NCI-H748 treated with DMSO at 0.1 percent for 48 hours (cell line): Measurements from ENCODE around the gene RTP5.

Source experiments
- DNase-seq: peaks from one replicate; lab custom pipeline; 2025; lab: John Stamatoyannopoulos, UW

Gene RTP5

GRCh38 chr2:241843321-241844065 lies 26.0 kb upstream of the RTP5 start:
- DNase-seq = no peak

DNA sequence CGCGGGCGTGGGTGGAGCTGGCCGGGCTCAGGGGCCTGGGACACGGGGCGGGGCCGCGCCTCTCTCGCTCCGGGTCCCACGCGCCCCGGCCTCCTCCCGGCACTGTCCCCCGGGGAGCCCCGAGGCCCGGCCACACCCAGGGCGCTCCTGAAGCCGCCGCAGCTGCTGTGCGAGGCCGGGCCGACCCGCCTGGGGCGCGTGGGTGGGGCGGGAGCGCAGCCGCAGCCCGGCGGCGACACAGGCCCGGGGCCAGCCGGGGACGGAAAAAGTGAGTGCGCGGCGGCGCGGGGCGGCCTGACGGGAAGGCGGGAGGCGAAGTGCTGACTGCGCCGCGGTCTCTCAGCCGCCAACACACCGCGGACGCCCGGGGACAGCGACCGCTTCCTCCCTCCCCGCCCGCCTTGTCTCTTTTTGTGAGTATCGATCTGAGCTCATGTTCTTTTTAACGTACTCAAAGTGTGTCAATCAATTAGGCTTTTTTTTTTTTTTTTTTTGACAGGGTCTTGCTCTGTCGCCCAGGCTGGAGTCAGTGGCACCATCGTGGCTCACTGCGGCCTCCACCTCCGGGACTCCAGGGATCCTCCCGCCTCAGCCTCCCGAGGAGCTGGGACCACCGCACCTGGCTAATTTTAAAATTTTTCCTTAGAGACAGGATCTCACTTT lies 25.3 kb upstream of the RTP5 start:
- DNase-seq = peak; percentile 17

- DNase-seq = no peak
Measured at GRCh38 chr2:241844831-241845578, 24.5 kb upstream of the RTP5 start.

DNA sequence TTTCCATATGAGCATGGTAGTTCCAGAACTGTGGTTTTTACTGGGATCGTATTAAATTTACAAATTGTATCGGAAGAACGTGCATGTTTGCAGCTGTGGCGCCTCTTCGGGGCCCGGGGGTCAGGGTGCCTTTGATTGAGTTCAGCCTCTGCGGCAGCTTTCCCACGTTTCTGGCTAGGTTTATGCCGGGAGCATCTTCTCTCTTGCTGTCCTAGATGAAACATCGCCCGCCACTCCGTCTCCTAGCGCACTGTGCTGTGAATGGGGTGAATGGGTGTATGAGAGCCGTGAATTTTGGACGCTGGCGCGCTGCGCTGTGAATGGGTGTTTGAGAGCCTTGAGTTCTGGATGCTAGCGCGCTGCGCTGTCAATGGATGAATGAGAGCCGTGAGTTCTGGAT lies 23.1 kb upstream of the RTP5 start:
- no peak for DNase-seq

DNA sequence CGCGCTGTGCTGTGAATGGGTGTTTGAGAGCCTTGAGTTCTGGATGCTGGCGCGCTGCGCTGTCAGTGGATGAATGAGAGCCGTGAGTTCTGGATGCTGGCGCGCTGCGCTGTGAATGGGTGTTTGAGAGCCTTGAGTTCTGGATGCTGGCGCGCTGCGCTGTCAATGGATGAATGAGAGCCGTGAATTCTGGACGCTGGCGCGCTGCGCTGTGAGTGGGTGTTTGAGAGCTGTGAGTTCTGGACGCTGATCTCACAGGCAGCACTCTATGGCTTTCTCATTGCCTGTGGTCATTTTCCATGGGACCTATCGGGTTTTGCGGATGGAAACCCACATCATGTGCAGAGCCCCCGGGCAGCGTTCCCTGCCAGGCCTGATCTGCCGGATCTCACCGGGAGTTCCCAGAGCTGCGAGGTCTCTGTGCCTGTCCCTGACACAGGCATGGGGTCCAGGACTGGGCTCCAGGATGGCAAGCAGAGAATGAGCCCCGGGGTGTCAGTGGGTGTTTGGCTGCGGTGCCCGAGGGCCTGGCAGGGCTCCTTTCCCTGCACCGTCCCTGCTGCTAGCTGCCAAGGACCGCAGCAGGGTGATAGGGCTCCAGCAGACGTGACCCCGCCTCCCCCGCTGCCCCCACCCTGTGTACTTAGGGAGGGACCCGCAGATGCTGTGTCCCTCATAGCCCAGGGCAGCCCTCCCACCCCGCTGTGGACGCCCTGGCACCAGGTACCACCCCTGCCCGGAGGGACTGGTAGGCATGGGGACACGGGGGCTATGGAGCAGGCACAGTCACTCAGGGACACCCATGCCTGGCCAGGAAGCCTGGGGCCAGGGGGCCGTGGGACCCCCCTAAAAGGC lies 20.5 kb upstream of the RTP5 start:
- DNase-seq = no peak

GRCh38 chr2:241849616-241850543 lies 19.6 kb upstream of the RTP5 start:
- DNase-seq = no peak

DNA sequence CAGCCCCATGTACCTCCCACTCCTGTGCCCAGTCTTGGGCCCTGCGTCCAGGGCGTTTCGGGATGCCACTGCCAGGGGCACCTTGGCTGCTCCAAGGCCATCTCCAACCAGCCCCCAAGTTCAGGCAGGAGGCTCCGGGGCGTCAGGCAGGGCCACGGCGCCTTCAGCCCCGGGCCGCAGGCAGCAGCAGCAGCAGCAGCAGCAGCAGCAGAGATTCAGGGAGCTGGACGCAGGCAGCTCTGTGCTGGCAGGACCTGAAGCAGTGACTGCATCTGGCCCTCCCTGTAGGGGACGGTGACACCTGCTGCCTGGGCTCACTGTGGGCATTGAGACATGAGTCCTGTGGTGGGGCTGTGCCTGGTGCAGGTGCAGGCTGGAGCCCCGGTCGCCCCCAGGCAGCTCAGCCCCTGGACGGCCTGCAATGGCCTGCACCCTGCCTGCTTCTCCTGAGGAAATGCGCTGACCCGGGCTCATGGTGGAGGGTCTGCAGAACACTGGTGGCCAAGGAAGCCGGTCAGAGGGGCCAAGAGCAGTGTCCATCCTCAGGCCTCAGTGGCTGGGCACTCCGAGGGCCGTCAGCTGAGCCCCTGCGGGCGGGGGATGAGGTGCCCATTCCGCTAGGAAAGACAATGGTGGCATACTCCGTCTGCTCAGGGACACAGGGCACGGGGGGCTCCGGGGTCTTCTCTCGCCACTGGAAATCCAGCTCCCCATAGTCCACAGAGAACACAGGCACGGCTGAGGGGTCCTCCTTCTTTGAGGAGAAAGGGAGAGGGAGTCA lies 18.8 kb upstream of the RTP5 start:
- no peak for DNase-seq

DNA sequence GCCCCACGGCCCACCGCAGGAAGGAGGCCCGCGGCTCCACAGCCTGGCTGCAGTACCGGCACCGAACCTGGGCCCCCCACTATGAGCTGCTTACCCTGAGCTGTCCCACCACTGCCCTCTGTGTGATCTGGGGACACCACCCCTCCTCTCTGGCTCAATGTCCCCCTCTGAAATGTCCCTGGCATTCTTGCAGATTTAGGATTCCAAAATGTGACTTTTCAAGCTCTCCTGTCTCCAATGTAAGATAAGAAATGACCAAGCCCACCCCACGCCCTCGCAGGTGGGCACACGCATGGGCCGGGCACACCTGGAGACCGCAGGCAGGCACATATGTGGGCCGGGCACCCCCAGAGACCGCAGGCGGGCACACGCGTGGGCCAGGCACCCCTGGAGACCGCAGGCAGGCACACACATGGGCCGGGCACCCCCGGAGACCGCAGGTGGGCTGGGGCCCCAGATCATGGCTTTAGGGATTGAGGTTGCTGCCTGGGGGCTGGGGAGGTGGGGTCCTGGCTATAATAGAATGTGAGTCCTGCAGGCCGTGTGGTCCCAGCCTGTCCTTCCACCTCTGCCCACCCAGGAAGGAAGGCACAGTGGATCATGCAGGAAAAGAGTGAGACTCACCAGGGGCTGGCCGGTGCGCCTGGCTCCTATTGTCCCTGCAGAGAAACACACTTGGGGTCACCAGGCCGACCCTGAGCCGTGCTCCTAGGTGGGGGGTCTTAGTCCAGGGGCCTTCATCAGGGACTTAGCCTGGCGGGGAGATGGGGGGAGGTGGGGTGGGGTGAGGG lies 18.0 kb upstream of the RTP5 start:
- no peak for DNase-seq

DNA sequence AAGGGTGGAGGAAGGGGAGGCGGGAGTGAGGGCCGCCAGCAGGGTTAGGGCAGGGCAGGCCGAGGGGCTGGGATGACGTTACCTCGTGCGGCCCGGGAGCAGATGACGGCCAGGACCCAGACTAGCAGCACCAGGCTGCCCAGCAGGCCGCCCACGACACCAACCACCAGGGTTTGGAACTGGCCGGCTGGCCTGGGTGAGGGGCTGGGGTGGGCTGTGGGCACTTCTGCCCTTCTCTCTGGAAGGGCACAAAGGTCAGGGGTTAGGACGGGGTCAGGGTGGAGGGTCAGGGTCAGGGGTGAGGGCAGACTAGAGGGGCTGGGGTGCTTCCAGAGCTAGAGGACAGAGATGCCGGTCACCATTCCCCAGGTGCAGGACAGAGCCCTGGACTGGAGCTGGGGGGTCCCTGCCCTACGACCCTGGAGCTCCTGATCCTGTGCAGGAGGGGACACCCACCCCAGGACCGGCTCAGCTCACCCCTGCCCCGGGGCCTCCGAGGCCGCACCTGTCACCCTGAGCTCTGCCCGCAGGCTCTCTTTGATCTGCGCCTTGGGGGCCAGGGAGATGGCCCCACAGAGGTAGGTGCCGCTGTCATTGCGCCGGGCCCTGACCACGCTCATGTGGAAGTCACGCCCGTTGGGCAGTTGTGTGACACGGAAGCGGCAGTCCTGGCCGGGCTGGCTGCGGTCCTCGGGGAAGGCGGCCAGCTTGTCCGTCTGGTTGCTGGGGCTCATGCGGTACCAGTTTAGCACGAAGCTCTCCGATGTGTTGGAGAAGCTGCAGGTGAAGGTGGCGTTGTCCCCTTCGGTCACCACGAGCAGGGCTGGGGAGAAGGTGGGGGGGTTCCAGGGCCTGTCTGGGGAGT lies 17.2 kb upstream of the RTP5 start:
- DNase-seq = no peak

- DNase-seq = no peak
Measured at GRCh38 chr2:241852981-241853631, 16.4 kb upstream of the RTP5 start.

DNA sequence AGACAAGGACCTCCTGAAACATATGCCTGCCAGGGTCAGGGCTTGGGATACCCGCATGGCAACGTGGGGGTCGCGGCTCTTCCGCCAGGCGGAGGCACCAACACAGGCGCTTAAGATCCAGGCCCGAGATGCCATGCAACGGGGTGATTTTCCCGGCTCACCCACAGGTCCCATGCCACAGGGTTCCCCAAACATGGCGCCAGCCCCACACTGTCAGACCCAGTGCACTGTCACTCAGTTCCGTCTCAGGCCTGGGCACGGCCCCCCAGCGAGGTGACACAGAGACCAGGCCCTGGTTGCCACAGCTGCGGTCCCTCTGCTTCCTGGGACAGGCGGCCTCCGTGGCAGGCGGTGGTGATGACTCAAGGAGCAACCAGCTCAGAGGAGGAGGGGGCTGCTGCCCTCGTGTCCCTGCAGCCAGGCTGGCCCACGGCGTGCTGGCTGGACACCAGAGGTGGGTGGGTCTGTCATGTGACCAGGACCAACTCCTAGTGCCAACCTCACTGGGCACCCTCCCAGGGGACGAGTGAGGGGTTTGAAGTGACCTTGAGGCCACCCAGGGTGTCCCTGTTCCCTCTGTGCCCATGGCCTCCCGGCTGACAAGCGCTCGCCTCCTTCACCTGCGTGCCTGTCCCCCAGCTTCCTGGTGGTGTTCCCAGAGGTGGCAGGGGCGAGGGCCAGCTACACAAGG lies 15.7 kb upstream of the RTP5 start:
- no peak for DNase-seq

DNA sequence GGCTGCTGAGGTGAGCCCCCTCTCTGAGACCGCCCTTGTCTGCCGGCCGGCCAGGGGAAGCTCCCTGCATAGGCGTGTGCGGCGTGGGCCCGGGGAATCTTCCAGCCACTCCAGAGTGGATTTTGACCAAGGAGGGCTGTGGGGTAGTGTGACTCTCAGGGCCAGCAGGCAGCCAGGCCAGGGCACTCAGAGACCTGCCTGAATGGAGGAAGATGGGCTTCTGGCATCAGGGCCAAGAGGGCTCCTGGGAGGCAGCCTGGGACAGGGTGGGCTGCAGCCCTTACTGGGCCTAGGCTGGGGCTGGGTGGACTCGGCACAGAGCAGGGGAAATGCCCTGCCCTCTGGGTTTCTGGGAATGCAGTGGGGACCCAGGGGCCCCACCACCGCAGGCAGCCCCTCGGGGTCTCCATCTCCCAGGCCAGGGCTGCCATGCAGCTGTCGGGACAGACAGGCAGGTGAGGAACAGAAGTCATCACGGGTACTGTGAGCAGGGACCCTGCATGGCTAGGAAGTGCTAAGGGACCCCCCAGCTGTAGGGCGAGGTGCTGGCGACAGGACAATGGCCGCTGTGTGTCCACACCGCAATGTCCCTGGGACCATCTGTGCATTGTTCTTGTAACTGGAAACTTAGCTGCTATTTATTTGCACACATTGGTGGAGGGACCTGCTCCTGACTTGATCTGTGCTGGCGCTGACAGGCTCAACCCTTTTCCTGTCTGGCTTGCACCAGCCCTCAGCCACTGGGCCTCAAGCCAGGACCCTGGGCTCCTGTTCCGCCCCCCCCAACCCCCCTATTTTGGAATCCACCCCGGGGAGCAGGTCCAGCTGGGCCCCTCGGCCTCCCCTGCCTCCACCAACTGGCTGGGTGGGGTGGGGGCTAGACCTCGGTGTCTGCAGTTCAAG lies 14.9 kb upstream of the RTP5 start:
- no peak for DNase-seq

DNA sequence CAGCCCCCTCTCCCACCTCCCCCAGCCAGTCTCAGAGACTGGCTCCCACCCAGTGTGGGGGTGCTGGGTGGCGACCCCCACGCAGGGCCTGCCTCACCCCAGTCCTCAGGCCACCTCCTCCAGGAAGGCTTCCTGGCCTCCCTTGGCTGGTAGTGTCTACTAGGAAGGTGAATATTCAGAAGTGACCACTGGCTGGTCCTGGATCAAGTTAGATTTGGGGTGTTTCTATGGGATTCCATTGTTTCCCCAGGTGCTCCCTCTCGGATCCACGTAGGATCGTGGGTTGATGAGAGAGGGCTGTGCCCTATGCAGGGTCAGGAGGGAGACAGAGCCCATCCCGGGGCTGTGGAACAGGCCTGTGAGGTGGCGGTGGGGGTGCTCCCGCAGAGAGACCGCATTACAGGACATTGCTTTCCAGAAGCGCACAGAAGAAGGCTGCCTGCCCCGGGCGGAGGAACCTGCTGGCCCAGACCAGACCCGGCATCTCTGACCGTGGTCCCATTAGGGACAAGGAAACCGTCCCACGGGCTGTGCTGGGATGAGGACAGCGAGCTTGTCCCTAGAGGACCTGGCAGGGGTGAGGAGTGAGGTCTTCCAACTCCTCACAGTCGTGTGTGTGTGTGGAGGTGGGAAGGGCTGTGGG lies 14.2 kb upstream of the RTP5 start:
- no peak for DNase-seq

DNA sequence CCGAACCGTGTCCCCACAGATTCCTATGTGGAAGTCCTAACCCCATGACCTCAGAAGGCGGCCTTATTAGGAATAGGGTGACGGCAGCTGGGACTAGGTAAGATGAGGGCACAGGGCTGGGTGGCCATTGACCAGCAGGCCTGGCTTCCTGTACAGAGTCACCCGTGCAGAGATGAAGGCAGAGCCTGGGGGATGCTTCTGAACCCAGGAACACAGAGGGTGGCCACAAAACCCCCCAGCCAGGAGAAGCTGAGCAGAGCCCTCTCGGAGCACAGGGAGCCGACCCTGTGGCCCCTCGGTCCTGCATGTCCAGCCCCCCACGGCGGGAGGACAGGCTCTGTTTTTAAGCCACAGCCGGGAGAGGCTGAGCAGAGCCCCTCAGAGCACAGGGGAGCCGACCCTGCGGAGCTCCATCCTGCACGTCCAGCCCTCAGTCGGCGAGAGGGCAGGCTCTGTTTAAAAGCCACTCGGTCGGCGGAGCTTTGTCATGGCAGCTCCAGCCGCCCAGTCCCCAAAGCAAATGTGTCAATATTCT lies 13.6 kb upstream of the RTP5 start:
- DNase-seq = no peak

DNA sequence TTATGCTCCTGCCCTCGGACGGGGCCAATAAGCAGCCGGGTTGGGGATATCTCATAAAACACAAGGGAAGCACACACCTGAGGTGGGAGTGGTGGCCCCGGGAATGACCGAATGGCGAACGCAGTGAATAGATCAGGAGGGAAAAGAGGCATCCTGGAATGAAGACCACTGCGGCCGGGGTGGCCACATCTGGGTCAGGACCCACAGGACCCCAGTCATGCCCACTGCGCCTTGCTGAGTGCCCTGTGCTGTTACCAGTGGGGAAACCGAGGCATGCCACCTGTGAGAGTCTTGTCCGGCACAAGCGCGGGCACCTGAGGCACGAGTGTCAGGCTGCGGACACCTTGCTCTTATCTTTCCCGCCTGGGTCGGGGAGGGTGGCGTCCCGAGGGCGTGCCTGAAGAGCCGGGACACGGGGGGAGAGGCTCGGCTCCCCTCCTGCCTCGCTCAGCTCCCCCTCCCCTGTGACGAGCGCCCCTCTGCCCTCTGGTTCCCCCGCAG lies 12.4 kb upstream of the RTP5 start:
- no peak for DNase-seq
